Measurements from ENCODE around the gene ILRUN.

- TF ChIP-seq CTCF (IDR thresholded peaks at IDR 0.05; ENCODE audit: low read depth, low read length): no peak
- peak; percentile 54 for TF ChIP-seq POLR2A (IDR thresholded peaks at IDR 0.05; ENCODE audit: extremely low read depth, insufficient read length)
Observed at GRCh38 chr6:34696739-34697543, at the start of gene ILRUN.

Measured in NB4 (cell line).